Measurements from ENCODE around the gene ALKBH7.

The ALKBH7 gene

GRCh38 chr19:6376512-6377190, 4.1 kb downstream of the ALKBH7 start:
- no peaks in the 10 kb centered on the region for H3K9me3 Mint-ChIP-seq
- H3K27me3 Mint-ChIP-seq (ENCODE audit: low read depth) = no peaks in the 10 kb centered on the region
- no peak overlapping the region for H3K4me3 Mint-ChIP-seq
- H3K4me1 Mint-ChIP-seq (ENCODE audit: low read depth) = peaks cover 9% of the 10 kb centered on the region
- H3K27ac Mint-ChIP-seq = no peak overlapping the region
- DNase-seq (ENCODE audit: low spot score) = no peak
- peaks cover 27% of the 10 kb centered on the region for H3K36me3 Mint-ChIP-seq (ENCODE audit: low read depth)

DNA sequence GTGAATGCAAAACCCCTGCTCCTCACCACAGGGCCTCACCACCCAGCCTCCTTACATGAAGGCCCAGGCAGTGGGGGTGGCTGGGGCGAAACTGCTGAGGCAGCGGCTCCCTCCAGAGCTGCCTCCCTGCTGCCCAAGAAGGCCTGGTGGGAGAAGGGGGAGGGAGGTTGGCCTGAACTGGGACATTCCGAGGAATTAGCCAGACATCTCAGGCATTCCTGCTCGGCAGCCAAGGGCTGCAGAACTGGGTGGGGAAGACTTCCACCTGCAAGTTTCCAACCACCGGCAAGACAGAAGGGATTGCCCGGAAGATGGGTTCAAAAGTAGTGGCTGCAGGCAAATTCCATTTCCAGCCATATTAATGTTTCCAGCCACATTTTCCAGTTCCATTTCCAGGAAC, 5.4 kb downstream of the ALKBH7 start:
- no peaks in the 10 kb centered on the region for H3K9me3 Mint-ChIP-seq
- H3K27ac Mint-ChIP-seq = no peak overlapping the region
- no peaks in the 10 kb centered on the region for H3K27me3 Mint-ChIP-seq (ENCODE audit: low read depth)
- DNase-seq (ENCODE audit: low spot score) = no peak
- H3K36me3 Mint-ChIP-seq (ENCODE audit: low read depth) = peaks cover 36% of the 10 kb centered on the region
- peaks cover 5% of the 10 kb centered on the region for H3K4me1 Mint-ChIP-seq (ENCODE audit: low read depth)
- no peak overlapping the region for H3K4me3 Mint-ChIP-seq

GRCh38 chr19:6378486-6378885, 5.9 kb downstream of the ALKBH7 start:
- H3K27ac Mint-ChIP-seq = no peak overlapping the region
- peaks cover 40% of the 10 kb centered on the region for H3K36me3 Mint-ChIP-seq (ENCODE audit: low read depth)
- DNase-seq (ENCODE audit: low spot score) = no peak
- H3K9me3 Mint-ChIP-seq = no peaks in the 10 kb centered on the region
- no peaks in the 10 kb centered on the region for H3K27me3 Mint-ChIP-seq (ENCODE audit: low read depth)
- peaks cover 4% of the 10 kb centered on the region for H3K4me1 Mint-ChIP-seq (ENCODE audit: low read depth)
- no peak overlapping the region for H3K4me3 Mint-ChIP-seq

GRCh38 chr19:6379744-6380143, 7.2 kb downstream of the ALKBH7 start:
- Mint-ChIP-seq H3K27me3 (ENCODE audit: low read depth) (no peaks in the 10 kb centered on the region), H3K36me3 (ENCODE audit: low read depth) (peaks cover 41% of the 10 kb centered on the region), H3K4me3 (no peak overlapping the region), H3K27ac (peak overlapping the region; percentile 42), H3K4me1 (ENCODE audit: low read depth) (no peaks in the 10 kb centered on the region), H3K9me3 (no peaks in the 10 kb centered on the region)
- no peak for DNase-seq (ENCODE audit: low spot score)

- H3K36me3 Mint-ChIP-seq (ENCODE audit: low read depth) = peaks cover 45% of the 10 kb centered on the region
- DNase-seq (ENCODE audit: low spot score) = no peak
- H3K4me3 Mint-ChIP-seq = no peak overlapping the region
- no peaks in the 10 kb centered on the region for H3K9me3 Mint-ChIP-seq
- H3K4me1 Mint-ChIP-seq (ENCODE audit: low read depth) = no peaks in the 10 kb centered on the region
- H3K27me3 Mint-ChIP-seq (ENCODE audit: low read depth) = no peaks in the 10 kb centered on the region
- H3K27ac Mint-ChIP-seq = no peak overlapping the region
Measured at GRCh38 chr19:6381030-6381750, 8.6 kb downstream of the ALKBH7 start.

- Mint-ChIP-seq H3K36me3 (ENCODE audit: low read depth) (peaks cover 53% of the 10 kb centered on the region), H3K9me3 (no peaks in the 10 kb centered on the region), H3K27me3 (ENCODE audit: low read depth) (no peaks in the 10 kb centered on the region), H3K27ac (no peak overlapping the region), H3K4me3 (no peak overlapping the region), H3K4me1 (ENCODE audit: low read depth) (no peaks in the 10 kb centered on the region)
- no peak for DNase-seq (ENCODE audit: low spot score)
Measured at GRCh38 chr19:6383188-6383587, 10.6 kb downstream of the ALKBH7 start.

GRCh38 chr19:6384381-6384780, 11.8 kb downstream of the ALKBH7 start:
- peaks cover 50% of the 10 kb centered on the region for H3K36me3 Mint-ChIP-seq (ENCODE audit: low read depth)
- no peaks in the 10 kb centered on the region for H3K9me3 Mint-ChIP-seq
- H3K27ac Mint-ChIP-seq = no peak overlapping the region
- H3K4me1 Mint-ChIP-seq (ENCODE audit: low read depth) = no peaks in the 10 kb centered on the region
- no peak overlapping the region for H3K4me3 Mint-ChIP-seq
- no peaks in the 10 kb centered on the region for H3K27me3 Mint-ChIP-seq (ENCODE audit: low read depth)
- no peak for DNase-seq (ENCODE audit: low spot score)

GRCh38 chr19:6387372-6387771, 14.8 kb downstream of the ALKBH7 start:
- Mint-ChIP-seq H3K27me3 (ENCODE audit: low read depth) (no peaks in the 10 kb centered on the region), H3K4me3 (no peak overlapping the region), H3K36me3 (ENCODE audit: low read depth) (peaks cover 40% of the 10 kb centered on the region), H3K27ac (no peak overlapping the region), H3K9me3 (no peaks in the 10 kb centered on the region), H3K4me1 (ENCODE audit: low read depth) (peaks cover 13% of the 10 kb centered on the region)
- DNase-seq (ENCODE audit: low spot score) = no peak

- H3K4me1 Mint-ChIP-seq (ENCODE audit: low read depth) = peaks cover 27% of the 10 kb centered on the region
- H3K36me3 Mint-ChIP-seq (ENCODE audit: low read depth) = peaks cover 25% of the 10 kb centered on the region
- H3K9me3 Mint-ChIP-seq = no peaks in the 10 kb centered on the region
- peak overlapping the region; percentile 98 for H3K4me3 Mint-ChIP-seq
- peak overlapping the region; percentile 97 for H3K27ac Mint-ChIP-seq
- DNase-seq (ENCODE audit: low spot score) = no peak
- no peaks in the 10 kb centered on the region for H3K27me3 Mint-ChIP-seq (ENCODE audit: low read depth)
Measured at GRCh38 chr19:6392221-6393073, 19.9 kb downstream of the ALKBH7 start.

DNA sequence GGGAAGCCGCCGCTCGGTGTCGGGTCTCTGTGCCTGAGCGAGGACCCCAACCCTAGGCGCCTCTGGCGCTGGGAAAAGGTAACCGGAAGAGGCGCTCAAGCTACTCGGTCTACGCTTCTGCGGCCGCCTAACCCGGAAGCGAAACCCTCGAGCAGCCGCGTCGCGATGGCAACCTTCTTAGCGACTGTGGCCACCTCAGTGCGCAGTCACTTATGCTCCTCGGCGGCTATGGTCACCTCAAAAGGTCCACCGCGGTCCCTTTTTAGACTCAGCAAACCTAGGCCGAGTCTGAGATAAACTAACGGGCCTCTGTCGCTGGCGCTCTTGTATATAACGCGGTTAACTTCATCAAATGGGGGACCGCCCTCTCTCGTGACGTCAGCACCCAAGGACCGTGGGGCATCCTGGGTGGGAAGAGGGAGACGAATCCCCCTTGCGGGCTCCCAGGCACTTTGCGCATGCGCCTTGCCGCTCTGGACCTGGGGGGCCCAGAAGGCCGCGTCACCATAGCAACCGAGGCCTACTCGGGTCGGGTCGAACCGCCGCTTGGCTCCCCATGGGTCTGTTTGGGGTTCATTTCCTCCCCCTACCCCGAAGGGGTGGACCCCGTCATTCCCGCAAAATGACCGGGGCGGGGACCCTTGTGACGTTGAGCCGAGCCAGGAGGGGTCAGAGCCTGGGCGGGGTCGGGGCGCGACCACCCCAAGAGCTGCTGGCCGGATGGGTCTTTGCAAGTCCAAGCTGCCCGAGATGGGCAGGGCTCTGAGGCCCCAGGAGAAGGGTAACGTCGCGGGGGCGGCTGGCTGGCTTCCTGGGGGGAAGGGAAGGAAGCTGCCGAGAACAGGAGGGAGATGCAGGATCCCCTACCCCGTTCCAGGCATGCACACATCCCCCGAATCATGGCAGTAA, 20.7 kb downstream of the ALKBH7 start, which contains the start of gene GTF2F1:
Gene GTF2F1 (minus strand): TSS at position 91 of the 909 bp plus-strand sequence. CDS start 169 bp downstream, outside the sequence.
- H3K4me1 Mint-ChIP-seq (ENCODE audit: low read depth) = peaks cover 27% of the 10 kb centered on the region
- peak within 1 kb of the TSS; percentile 97 for H3K27ac Mint-ChIP-seq
- peak; percentile 86 for DNase-seq (ENCODE audit: low spot score)
- H3K4me3 Mint-ChIP-seq = peak within 1 kb of the TSS; percentile 98
- no peaks in the 10 kb centered on the region for H3K9me3 Mint-ChIP-seq
- H3K36me3 Mint-ChIP-seq (ENCODE audit: low read depth) = peaks cover 22% of the 10 kb centered on the region
- no peaks in the 10 kb centered on the region for H3K27me3 Mint-ChIP-seq (ENCODE audit: low read depth)

GRCh38 chr19:6393983-6394412, 21.4 kb downstream of the ALKBH7 start:
- peaks cover 27% of the 10 kb centered on the region for H3K4me1 Mint-ChIP-seq (ENCODE audit: low read depth)
- peak overlapping the region; percentile 98 for H3K4me3 Mint-ChIP-seq
- H3K36me3 Mint-ChIP-seq (ENCODE audit: low read depth) = peaks cover 19% of the 10 kb centered on the region
- H3K27me3 Mint-ChIP-seq (ENCODE audit: low read depth) = no peaks in the 10 kb centered on the region
- no peak for DNase-seq (ENCODE audit: low spot score)
- no peaks in the 10 kb centered on the region for H3K9me3 Mint-ChIP-seq
- H3K27ac Mint-ChIP-seq = peak overlapping the region; percentile 97

GRCh38 chr19:6394831-6395230, 22.2 kb downstream of the ALKBH7 start:
- Mint-ChIP-seq H3K4me1 (ENCODE audit: low read depth) (peaks cover 27% of the 10 kb centered on the region), H3K4me3 (peak overlapping the region; percentile 98), H3K27me3 (ENCODE audit: low read depth) (no peaks in the 10 kb centered on the region), H3K36me3 (ENCODE audit: low read depth) (peaks cover 17% of the 10 kb centered on the region), H3K9me3 (no peaks in the 10 kb centered on the region), H3K27ac (peak overlapping the region; percentile 36)
- no peak for DNase-seq (ENCODE audit: low spot score)

- H3K36me3 Mint-ChIP-seq (ENCODE audit: low read depth) = peaks cover 12% of the 10 kb centered on the region
- no peak for DNase-seq (ENCODE audit: low spot score)
- no peak overlapping the region for H3K27ac Mint-ChIP-seq
- no peaks in the 10 kb centered on the region for H3K27me3 Mint-ChIP-seq (ENCODE audit: low read depth)
- H3K4me3 Mint-ChIP-seq = no peak overlapping the region
- peaks cover 23% of the 10 kb centered on the region for H3K4me1 Mint-ChIP-seq (ENCODE audit: low read depth)
- no peaks in the 10 kb centered on the region for H3K9me3 Mint-ChIP-seq
Measured at GRCh38 chr19:6396305-6396704, 23.7 kb downstream of the ALKBH7 start.

All from T-helper 2 cell treated with Interferon-gamma antibody and Interleukin-4, amounts not matched to agents 5 μg/mL and 100 μg/mL, for 36 hours (primary cell).